ENCODE measurements around the gene ADGRG1. TPM values are rescaled to one million over a fixed set of nuclear protein-coding genes. Genes with fewer than 3 reads are reported as not detected.

The ADGRG1 gene
- total RNA-seq, 1 experiment from 2014 or later = 2.0 TPM

DNA sequence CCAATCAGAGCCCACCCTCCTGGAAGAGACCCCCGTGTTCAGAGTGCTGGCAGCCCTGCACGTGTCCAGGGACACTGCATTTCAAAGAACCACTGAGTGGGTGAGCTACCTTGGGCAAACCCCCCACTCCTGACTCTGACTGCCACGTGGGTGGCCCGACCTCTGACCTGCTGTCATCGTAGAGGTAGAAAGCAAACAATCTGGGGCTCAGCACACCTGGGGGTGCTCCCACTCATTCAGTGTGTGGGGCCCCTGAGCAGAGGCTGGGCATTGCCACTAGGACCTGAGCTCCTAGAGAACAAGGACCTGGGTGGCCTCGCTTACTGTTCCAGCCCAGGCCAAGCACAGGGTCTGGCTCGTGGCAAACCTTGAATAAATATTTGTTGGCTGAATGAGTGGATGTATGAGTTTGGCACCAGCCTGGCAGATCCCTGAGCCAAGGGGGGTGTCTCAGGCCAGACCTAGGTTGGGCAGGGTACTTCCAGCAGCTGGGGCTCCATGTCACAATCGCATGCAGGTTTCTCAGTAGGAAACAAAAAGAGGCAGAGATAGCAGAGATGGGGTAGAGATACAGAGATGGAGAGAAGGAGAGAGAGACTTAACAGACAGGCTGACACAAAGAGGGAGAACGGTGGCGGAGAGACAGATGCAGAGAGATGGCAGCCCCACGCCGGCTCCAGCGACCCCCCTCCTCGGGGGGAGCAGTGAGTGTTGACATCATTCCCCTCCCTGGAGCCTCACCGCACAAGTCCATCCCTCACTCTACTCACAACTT lies 60.7 kb downstream of the ADGRG1 start:
- CTCF ChIA-PET = interaction anchor here (1.4 to 2.5 kb wide), 2 partner anchors 22 to 48 kb away, joined by 3 to 8 read pairs; no protein-coding TSS in a partner anchor
- DNase-seq (ENCODE audit: low spot score) (no peak), ATAC-seq (no peak)

DNA sequence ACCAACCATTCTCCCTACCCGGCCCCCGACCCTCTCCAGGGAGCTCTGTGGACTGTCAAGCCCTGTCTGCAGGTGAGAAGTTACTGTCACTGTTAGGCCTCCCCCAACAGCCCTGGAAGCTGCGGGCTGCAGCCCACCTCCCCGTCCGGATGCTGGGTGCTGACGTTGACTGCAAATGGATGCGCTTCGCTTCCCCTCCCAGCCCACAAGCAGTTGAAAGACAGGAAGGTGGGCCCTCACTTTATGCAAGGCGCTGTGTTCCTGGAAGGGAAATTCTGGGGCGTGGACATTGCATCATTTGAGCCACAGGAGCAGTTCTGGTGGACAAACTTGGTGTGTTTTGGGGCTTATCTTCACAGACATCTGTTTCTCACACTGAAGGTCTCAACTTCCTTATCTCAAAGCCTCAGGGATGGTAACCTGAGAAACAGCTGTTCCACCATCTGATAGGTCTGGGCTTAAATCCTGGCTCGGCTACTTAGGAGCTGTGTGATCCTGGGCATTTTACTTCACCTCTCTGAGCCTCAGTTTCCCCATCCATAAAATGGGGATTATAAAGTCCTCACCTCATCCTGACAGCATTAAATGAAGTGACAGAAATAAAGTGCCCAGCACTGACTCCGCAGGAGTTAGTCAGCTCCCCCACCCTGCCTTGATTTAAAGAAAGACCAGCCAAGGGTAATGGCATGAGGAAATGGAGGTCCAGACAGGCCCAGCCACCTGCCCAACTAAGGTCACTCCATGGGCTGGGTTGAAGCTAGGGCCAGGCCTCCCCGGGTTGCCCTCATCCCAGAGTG lies 61.5 kb downstream of the ADGRG1 start:
- H3K27me3 Mint-ChIP-seq (ENCODE audit: low read depth) = no peaks in the 10 kb centered on the region; the same call in 1 of the 2 replicates
- no peaks in the 10 kb centered on the region for H3K36me3 Mint-ChIP-seq
- no peak overlapping the region for H3K4me3 Mint-ChIP-seq
- ATAC-seq (no peak), DNase-seq (ENCODE audit: low spot score) (no peak)
- POLR2A ChIA-PET = interaction anchor here (0.6 kb wide), 1 partner anchor 137 kb away, joined by 3 read pairs; no protein-coding TSS in a partner anchor
- H3K9me3 Mint-ChIP-seq = no peaks in the 10 kb centered on the region
- CTCF ChIA-PET = interaction anchor here (0.9 to 2.5 kb wide), 3 partner anchors 22 to 47 kb away, joined by 3 to 8 read pairs (median 3); no protein-coding TSS in a partner anchor
- no peak for TF ChIP-seq JUN (CRISPR knock-in tag; IDR thresholded peaks at IDR 0.05)
- peak; percentile 46 for TF ChIP-seq GABPB1 (CRISPR knock-in tag; IDR thresholded peaks at IDR 0.05)
- no peak overlapping the region for H3K27ac Mint-ChIP-seq
- H3K4me1 Mint-ChIP-seq = peaks cover 15% of the 10 kb centered on the region

More for the DNA sequence above, 60.7 kb downstream of the ADGRG1 start:
- H3K9me3 Mint-ChIP-seq = no peaks in the 10 kb centered on the region
- no peaks in the 10 kb centered on the region; the same call in 1 of the 2 replicates for H3K27me3 Mint-ChIP-seq (ENCODE audit: low read depth)
- H3K36me3 Mint-ChIP-seq = no peaks in the 10 kb centered on the region
- peaks cover 11% of the 10 kb centered on the region for H3K4me1 Mint-ChIP-seq
- H3K27ac Mint-ChIP-seq = no peak overlapping the region
- no peak overlapping the region for H3K4me3 Mint-ChIP-seq
- POLR2A ChIA-PET = no interaction called here
- TF ChIP-seq, protein P1, sequence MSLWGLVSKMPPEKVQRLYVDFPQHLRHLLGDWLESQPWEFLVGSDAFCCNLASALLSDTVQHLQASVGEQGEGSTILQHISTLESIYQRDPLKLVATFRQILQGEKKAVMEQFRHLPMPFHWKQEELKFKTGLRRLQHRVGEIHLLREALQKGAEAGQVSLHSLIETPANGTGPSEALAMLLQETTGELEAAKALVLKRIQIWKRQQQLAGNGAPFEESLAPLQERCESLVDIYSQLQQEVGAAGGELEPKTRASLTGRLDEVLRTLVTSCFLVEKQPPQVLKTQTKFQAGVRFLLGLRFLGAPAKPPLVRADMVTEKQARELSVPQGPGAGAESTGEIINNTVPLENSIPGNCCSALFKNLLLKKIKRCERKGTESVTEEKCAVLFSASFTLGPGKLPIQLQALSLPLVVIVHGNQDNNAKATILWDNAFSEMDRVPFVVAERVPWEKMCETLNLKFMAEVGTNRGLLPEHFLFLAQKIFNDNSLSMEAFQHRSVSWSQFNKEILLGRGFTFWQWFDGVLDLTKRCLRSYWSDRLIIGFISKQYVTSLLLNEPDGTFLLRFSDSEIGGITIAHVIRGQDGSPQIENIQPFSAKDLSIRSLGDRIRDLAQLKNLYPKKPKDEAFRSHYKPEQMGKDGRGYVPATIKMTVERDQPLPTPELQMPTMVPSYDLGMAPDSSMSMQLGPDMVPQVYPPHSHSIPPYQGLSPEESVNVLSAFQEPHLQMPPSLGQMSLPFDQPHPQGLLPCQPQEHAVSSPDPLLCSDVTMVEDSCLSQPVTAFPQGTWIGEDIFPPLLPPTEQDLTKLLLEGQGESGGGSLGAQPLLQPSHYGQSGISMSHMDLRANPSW (CRISPR knock-in tag; conservative IDR thresholded peaks at IDR 0.05; ENCODE audit: low read depth) = no peak
- TF ChIP-seq ZNF232 (CRISPR knock-in tag; IDR thresholded peaks at IDR 0.05) (no peak), CREB1 (CRISPR knock-in tag; IDR thresholded peaks at IDR 0.05) (no peak), FOXJ3 (CRISPR knock-in tag; IDR thresholded peaks at IDR 0.05; ENCODE audit: borderline replicate concordance) (no peak), CBFB (CRISPR knock-in tag; IDR thresholded peaks at IDR 0.05; ENCODE audit: low read depth) (no peak), SMAD4 (CRISPR knock-in tag; IDR thresholded peaks at IDR 0.05) (no peak), FOXP1 (CRISPR knock-in tag; IDR thresholded peaks at IDR 0.05; ENCODE audit: borderline replicate concordance) (no peak), ZNF423 (CRISPR knock-in tag; IDR thresholded peaks at IDR 0.05) (no peak), GABPB1 (CRISPR knock-in tag; IDR thresholded peaks at IDR 0.05) (no peak), SOX15 (CRISPR knock-in tag; IDR thresholded peaks at IDR 0.05) (no peak), FOXK1 (CRISPR knock-in tag; IDR thresholded peaks at IDR 0.05) (no peak), SMAD3 (CRISPR knock-in tag; IDR thresholded peaks at IDR 0.05; ENCODE audit: borderline replicate concordance) (no peak)
- TF ChIP-seq, protein P2, sequence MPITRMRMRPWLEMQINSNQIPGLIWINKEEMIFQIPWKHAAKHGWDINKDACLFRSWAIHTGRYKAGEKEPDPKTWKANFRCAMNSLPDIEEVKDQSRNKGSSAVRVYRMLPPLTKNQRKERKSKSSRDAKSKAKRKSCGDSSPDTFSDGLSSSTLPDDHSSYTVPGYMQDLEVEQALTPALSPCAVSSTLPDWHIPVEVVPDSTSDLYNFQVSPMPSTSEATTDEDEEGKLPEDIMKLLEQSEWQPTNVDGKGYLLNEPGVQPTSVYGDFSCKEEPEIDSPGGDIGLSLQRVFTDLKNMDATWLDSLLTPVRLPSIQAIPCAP (CRISPR knock-in tag; IDR thresholded peaks at IDR 0.05) = no peak
- TF ChIP-seq, protein P3, sequence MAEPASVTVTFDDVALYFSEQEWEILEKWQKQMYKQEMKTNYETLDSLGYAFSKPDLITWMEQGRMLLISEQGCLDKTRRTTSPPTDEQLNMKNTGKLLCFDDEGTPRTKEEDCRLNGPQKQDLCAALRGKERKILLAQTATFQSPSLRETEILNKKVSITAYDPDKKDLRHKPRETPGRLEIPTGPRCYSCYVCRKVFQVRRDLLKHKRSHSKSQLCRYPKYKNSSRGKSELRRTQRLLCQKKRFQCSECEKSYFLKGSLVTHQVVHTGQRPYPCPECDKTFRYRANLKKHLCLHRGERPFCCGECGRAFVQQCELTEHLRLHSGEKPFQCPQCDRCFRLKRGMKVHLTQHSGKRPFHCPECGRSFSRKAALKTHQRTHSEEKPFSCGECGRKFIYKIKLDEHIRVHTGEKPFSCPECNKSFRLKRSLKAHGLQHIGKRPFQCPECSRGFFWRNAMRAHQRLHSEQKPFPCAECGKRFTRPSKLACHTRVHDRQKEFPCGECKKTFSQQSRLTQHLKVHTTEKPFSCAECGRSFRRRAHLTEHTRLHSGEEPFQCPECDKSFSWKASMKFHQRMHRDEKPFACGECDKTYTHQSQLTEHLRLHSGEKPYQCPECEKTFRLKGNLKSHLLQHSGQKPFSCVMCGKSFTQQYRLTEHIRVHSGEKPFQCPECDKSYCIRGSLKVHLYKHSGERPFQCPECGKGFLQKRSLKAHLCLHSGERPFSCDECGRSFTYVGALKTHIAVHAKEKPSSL (CRISPR knock-in tag; conservative IDR thresholded peaks at IDR 0.05) = no peak
- TF ChIP-seq, protein P4, sequence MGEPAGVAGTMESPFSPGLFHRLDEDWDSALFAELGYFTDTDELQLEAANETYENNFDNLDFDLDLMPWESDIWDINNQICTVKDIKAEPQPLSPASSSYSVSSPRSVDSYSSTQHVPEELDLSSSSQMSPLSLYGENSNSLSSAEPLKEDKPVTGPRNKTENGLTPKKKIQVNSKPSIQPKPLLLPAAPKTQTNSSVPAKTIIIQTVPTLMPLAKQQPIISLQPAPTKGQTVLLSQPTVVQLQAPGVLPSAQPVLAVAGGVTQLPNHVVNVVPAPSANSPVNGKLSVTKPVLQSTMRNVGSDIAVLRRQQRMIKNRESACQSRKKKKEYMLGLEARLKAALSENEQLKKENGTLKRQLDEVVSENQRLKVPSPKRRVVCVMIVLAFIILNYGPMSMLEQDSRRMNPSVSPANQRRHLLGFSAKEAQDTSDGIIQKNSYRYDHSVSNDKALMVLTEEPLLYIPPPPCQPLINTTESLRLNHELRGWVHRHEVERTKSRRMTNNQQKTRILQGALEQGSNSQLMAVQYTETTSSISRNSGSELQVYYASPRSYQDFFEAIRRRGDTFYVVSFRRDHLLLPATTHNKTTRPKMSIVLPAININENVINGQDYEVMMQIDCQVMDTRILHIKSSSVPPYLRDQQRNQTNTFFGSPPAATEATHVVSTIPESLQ (CRISPR knock-in tag; IDR thresholded peaks at IDR 0.05) = no peak
- TF ChIP-seq, protein P5, sequence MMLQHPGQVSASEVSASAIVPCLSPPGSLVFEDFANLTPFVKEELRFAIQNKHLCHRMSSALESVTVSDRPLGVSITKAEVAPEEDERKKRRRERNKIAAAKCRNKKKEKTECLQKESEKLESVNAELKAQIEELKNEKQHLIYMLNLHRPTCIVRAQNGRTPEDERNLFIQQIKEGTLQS (CRISPR knock-in tag; conservative IDR thresholded peaks at IDR 0.05) = no peak
